ENCODE measurements around the gene NAT14.

Gene NAT14

DNA sequence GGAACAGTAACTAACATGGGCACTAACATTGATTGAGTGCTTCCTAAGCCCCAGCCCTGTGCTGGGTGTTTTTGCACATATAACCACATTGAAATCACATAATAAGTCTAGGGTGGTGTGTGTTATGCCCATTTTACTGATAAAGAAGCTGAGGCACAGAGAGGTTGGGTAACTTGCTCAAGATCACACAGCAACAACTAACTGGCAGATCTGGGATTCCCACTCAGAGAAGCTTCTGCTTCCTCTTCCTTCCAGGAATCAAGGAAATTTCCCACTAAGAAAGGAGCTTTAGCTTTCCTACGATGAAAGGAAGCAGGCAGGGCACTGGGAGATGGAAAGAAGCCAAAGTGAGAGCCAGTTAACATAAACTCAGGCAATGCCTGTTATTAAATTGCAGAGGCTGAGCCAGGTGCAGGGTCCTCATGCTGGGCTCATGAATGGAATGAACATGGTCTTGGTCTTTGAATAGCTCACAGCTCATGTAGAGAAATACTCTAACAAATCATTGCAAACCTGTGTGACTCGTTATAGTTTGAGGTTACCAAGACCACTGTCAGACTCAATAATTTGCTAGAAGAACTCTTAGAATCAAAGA lies 13.4 kb downstream of the NAT14 start:
- no peak for DNase-seq (ENCODE audit: low read depth)
- no peak overlapping the region for H3K4me3 ChIP-seq (ENCODE audit: low read depth, low read length)
- TF ChIP-seq, protein P1, sequence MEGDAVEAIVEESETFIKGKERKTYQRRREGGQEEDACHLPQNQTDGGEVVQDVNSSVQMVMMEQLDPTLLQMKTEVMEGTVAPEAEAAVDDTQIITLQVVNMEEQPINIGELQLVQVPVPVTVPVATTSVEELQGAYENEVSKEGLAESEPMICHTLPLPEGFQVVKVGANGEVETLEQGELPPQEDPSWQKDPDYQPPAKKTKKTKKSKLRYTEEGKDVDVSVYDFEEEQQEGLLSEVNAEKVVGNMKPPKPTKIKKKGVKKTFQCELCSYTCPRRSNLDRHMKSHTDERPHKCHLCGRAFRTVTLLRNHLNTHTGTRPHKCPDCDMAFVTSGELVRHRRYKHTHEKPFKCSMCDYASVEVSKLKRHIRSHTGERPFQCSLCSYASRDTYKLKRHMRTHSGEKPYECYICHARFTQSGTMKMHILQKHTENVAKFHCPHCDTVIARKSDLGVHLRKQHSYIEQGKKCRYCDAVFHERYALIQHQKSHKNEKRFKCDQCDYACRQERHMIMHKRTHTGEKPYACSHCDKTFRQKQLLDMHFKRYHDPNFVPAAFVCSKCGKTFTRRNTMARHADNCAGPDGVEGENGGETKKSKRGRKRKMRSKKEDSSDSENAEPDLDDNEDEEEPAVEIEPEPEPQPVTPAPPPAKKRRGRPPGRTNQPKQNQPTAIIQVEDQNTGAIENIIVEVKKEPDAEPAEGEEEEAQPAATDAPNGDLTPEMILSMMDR (conservative IDR thresholded peaks at IDR 0.05; ENCODE audit: low read depth, low read length): no peak

DNA sequence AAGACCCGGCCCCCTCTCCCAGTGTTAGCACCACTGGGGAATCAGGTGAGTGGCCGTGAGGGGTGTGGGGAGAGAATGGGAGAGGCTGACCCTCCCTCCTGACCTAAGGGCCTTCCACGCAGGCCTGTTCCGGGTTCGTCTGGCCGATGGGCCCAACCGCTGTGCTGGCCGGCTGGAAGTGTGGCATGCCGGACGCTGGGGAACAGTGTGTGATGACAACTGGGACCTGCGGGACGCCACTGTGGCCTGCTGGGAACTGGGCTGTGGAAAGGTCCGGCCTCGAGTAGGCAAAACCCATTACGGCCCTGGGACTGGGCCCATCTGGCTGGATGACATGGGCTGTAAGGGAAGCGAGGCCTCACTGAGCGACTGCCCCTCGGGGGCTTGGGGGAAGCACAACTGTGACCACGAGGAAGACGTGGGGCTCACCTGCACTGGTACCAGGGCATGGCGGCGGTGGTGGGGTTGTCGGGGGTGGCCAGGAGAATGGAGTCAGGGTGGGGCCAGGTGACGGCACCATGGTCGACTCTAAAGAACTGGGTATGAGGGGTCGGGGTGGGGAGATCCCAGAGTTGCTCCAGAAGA lies 15.5 kb downstream of the NAT14 start:
- TF ChIP-seq, protein P1 (conservative IDR thresholded peaks at IDR 0.05; ENCODE audit: low read depth, low read length): no peak
- DNase-seq (ENCODE audit: low read depth): no peak
- H3K4me3 ChIP-seq (ENCODE audit: low read depth, low read length): no peak overlapping the region

DNA sequence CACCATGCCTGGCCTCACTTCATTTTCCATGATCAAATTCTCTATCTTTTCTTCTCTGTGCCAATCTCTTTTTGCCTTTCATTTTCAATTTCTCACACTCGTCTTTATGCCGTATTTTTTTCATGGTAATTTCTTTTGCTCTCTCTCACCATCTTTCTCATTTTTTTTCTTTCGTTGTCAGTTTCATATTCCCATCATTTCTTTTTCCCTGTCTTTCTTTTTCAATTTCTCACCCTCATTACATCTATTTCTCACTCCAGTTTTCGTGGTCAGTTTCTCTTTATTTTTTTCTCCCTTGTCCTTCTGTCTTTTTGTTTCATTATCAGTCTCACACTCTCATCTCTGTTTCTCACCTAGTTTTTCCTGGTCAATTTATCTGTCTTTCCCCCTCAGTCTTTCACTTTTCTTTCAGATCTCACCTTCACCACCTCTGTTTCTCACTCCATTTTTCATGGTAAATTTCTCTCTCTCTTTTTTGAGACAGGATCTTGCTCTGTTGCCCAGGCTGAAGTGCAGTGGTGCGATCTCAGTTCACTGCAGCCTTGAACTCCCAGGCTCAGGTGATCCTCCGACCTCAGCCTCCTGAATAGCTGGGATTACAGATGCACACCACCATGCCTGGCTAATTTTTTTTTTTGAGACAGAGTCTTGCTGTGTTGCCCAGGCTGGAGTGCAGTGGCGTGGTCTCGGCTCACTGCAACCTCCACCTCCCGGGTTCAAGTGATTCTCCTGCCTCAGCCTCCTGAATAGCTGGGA lies 17.4 kb downstream of the NAT14 start:
- no peak overlapping the region for H3K4me3 ChIP-seq (ENCODE audit: low read depth, low read length)
- no peak for DNase-seq (ENCODE audit: low read depth)

DNA sequence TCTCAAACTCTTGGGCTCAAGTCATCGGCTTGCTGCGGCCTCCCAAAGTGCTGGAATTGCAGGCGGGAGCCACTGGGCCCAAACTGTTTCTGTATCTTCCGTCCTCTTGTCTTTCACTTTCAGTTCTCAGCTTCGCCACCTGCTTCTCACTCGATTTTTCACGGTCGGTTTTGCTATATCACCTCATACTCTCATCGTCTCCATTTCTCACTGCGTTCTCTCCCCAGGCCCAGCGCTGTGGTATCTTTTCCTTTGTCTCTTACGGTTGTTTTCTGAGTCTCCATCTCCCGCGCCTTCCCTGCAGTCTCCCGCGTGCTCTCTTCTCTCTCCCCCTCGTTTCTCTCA lies 18.1 kb downstream of the NAT14 start:
- DNase-seq (ENCODE audit: low read depth): no peak
- TF ChIP-seq, protein P1 (conservative IDR thresholded peaks at IDR 0.05; ENCODE audit: low read depth, low read length): no peak
- H3K4me3 ChIP-seq (ENCODE audit: low read depth, low read length): no peak overlapping the region

More for the DNA sequence above, 17.4 kb downstream of the NAT14 start:
- TF ChIP-seq, protein P1 (conservative IDR thresholded peaks at IDR 0.05; ENCODE audit: low read depth, low read length): no peak

DNA sequence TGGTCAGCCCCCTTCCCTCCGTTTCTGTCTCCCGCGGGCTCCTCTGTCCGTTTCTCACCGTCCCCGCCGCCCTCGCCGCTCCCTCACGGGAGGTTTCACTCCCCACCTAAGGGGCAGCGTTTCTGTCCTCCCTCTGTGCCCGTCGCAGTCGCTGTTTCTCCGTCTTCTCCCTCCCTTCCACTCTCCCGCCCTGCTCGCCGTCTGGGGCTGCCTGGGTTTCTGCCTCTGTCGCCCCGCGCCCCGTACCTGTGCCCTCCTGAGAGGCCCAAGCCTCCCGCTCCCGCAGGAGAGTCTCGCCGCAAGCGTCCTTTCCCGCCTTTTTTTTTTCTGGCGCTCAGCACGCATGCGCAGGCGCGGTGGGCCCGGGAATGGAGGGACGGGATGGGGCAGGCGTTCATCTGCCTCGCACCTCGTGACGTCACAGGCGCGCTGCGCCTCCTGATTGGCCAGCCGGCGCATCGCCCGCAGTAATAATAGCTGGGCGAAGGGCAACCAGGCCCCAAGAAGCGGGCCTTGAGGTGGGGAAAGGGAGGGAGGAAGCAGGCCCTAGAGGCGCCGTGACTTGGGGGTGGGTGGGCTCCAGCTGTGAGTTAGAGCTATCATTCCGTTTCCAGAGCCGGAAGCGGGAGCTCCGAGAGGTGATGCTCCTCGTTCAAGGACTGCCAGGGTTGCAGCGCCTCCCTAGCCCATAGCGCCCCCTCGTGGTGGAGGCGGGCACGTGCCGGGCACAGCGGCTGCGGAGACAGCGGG lies 18.7 kb downstream of the NAT14 start:
- DNase-seq (ENCODE audit: low read depth): peak; percentile 92
- TF ChIP-seq, protein P1 (conservative IDR thresholded peaks at IDR 0.05; ENCODE audit: low read depth, low read length): peak; percentile 93
- H3K4me3 ChIP-seq (ENCODE audit: low read depth, low read length): peak overlapping the region; percentile 67

DNA sequence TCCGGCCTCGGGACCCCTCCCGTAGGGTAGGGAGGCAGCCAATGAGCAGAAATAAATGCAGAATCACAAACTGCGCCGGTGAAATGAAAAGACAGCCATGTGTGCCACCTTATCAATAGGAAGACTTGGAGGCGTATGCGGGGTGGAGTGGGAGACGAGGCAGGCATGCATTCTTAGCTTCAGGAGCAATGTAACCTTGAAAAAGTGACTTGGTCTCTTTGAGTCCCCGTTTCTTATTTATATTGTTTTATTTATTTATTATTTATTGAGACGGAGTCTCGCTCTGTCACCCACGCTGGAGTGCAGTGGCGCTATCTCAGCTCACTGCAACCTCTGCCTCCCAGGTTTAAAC lies 19.2 kb downstream of the NAT14 start:
- peak overlapping the region; percentile 67 for H3K4me3 ChIP-seq (ENCODE audit: low read depth, low read length)
- no peak for DNase-seq (ENCODE audit: low read depth)
- TF ChIP-seq, protein P1 (conservative IDR thresholded peaks at IDR 0.05; ENCODE audit: low read depth, low read length): no peak
